DOHH2 (cell line): Measurements from ENCODE around the gene ZNF177.

Source experiments
- H3F3A ChIP-seq: fragments of 200-600 bp; sonication (generic), shearing (Covaris generic); 2 replicates; pipeline ENCODE4 v1.6.0; 2016; ENCODE audit warnings: antibody characterized with exemption, mild to moderate bottlenecking; ENCODE audit not compliant: control insufficient read depth, insufficient read depth
- H3K27ac ChIP-seq: fragments of 200-600 bp; sonication (generic); 2 replicates; pipeline ENCODE4 v1.5.1; 2014; ENCODE audit warnings: low read depth, mild to moderate bottlenecking, low read length, moderate library complexity
- H3K27me3 ChIP-seq: fragments of 200-600 bp; sonication (generic); 2 replicates; pipeline ENCODE4 v1.6.1; 2014; ENCODE audit warnings: mild to moderate bottlenecking, low read length, mixed read lengths; ENCODE audit not compliant: control insufficient read depth
- H3K36me3 ChIP-seq: fragments of 200-600 bp; sonication (generic); 2 replicates; pipeline ENCODE4 v1.6.1; 2014; ENCODE audit warnings: mild to moderate bottlenecking, low read length, moderate library complexity, mixed read lengths; ENCODE audit not compliant: control insufficient read depth
- H3K4me1 ChIP-seq: fragments of 200-600 bp; sonication (generic); 2 replicates; pipeline ENCODE4 v1.6.1; 2014; ENCODE audit warnings: mild to moderate bottlenecking, low read length, mixed read lengths; ENCODE audit not compliant: control insufficient read depth
- H3K4me2 ChIP-seq: fragments of 200-600 bp; sonication (generic); 2 replicates; pipeline ENCODE4 v1.6.0; 2014; ENCODE audit warnings: mild to moderate bottlenecking, low read length, moderate library complexity
- H3K4me3 ChIP-seq: fragments of 200-600 bp; sonication (generic); 2 replicates; pipeline ENCODE4 v1.5.1; 2014; ENCODE audit warnings: mild to moderate bottlenecking, low read length, mixed read lengths
- H3K79me2 ChIP-seq: fragments of 200-600 bp; sonication (generic); 2 replicates; pipeline ENCODE4 v1.6.1; 2014; ENCODE audit warnings: mild to moderate bottlenecking, low read length, mixed read lengths; ENCODE audit not compliant: control insufficient read depth
- H3K9me2 ChIP-seq: fragments of 200-600 bp; sonication (generic); replicated peaks from 2 replicates; pipeline ENCODE4 v1.6.1; 2014; ENCODE audit warnings: mild to moderate bottlenecking, low read length, mixed read lengths; ENCODE audit not compliant: control insufficient read depth
- H3K9me3 ChIP-seq: fragments of 200-600 bp; sonication (generic); 2 replicates; pipeline ENCODE4 v1.6.1; 2014; ENCODE audit warnings: antibody characterized with exemption, low read length, mixed read lengths; ENCODE audit not compliant: control insufficient read depth, insufficient read depth
- H4K20me1 ChIP-seq: fragments of 200-600 bp; sonication (generic); 2 replicates; pipeline ENCODE4 v1.6.0; 2014; ENCODE audit warnings: low read depth, mild to moderate bottlenecking, antibody characterized with exemption, low read length, moderate library complexity; ENCODE audit not compliant: control insufficient read depth, insufficient read depth
- CTCF ChIP-seq: fragments of 200-600 bp; sonication (generic); IDR thresholded peaks from one replicate; pipeline ENCODE4 v1.5.1; 2014; ENCODE audit warnings: antibody characterized with exemption, mild to moderate bottlenecking, low read depth, low read length; ENCODE audit not compliant: poor library complexity, severe bottlenecking
- EZH2phosphoT487 ChIP-seq: fragments of 200-600 bp; sonication (generic); IDR thresholded peaks from 2 replicates; pipeline ENCODE4 v1.6.1; 2017; ENCODE audit warnings: borderline replicate concordance, mild to moderate bottlenecking, antibody characterized with exemption, low read length, moderate library complexity, mixed read lengths

ZNF177 gene

GRCh38 chr19:9329999-9330398, 32.8 kb upstream of the ZNF177 start:
- Histone ChIP-seq H3K9me3 (peaks cover 14% of the 10 kb centered on the region; the same call in 1 of the 2 replicates), H3K27me3 (no peaks in the 10 kb centered on the region), H3K79me2 (peaks cover under 1% of the 10 kb centered on the region), H3K4me1 (peaks cover under 1% of the 10 kb centered on the region), H3K9me2 (no peaks in the 10 kb centered on the region), H3K36me3 (no peaks in the 10 kb centered on the region), H3K27ac (no peak overlapping the region), H3F3A (no peaks in the 10 kb centered on the region), H4K20me1 (no peaks in the 10 kb centered on the region), H3K4me3 (no peak overlapping the region), H3K4me2 (no peak overlapping the region)
- TF ChIP-seq CTCF = no peak
- TF ChIP-seq EZH2phosphoT487 = no peak

GRCh38 chr19:9342610-9343304, 20.1 kb upstream of the ZNF177 start:
- Histone ChIP-seq H3K4me2 (no peak overlapping the region), H3K9me2 (no peaks in the 10 kb centered on the region), H3K27ac (no peak overlapping the region), H3K4me3 (no peak overlapping the region), H3K9me3 (peaks cover 45% of the 10 kb centered on the region), H3K27me3 (no peaks in the 10 kb centered on the region), H3K4me1 (no peaks in the 10 kb centered on the region), H3F3A (no peaks in the 10 kb centered on the region), H4K20me1 (no peaks in the 10 kb centered on the region), H3K36me3 (peaks cover 9% of the 10 kb centered on the region; the same call in 1 of the 2 replicates), H3K79me2 (no peaks in the 10 kb centered on the region)
- TF ChIP-seq EZH2phosphoT487 (no peak), CTCF (no peak)

DNA sequence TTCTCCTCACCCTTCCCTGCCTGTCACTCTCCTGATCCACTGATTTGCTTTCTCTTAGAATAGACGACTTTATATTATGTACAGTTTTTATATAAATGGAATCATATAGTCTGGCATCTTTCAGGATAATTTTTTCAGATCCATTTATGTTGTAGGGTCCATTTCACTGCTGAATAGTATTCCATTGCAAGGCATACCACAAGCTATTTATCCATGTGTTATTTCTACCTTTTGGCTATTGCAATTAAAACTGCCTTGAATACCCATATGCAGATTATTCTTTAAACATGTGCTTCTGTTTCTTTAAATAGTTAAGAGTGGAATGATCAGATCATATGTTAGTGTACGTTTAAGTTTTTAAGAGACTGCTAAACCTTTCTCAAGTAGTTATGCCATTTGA, 17.8 kb upstream of the ZNF177 start:
- Histone ChIP-seq H3K36me3 (peaks cover 9% of the 10 kb centered on the region; the same call in 1 of the 2 replicates), H3F3A (no peaks in the 10 kb centered on the region), H3K27me3 (no peaks in the 10 kb centered on the region), H3K4me3 (no peak overlapping the region), H3K9me2 (no peaks in the 10 kb centered on the region), H3K4me1 (no peaks in the 10 kb centered on the region), H3K27ac (no peak overlapping the region), H3K79me2 (no peaks in the 10 kb centered on the region), H3K9me3 (peaks cover 36% of the 10 kb centered on the region), H3K4me2 (no peak overlapping the region), H4K20me1 (no peaks in the 10 kb centered on the region)
- TF ChIP-seq CTCF = no peak
- no peak for TF ChIP-seq EZH2phosphoT487
